SK-N-MC (cell line): ENCODE measurements around the gene WNT6.

Experiments
- EZH2 ChIP-seq: fragments of 200-600 bp; sonication (generic); IDR thresholded peaks from one replicate; pipeline ENCODE4 v1.6.1; 2017; ENCODE audit warnings: antibody characterized with exemption
- FOXP2 ChIP-seq: optimal IDR thresholded peaks from 2 replicates; pipeline ENCODE3; 2011; ENCODE audit warnings: mild to moderate bottlenecking, moderate library complexity; ENCODE audit not compliant: insufficient read depth; ENCODE audit errors: extremely low read length, control extremely low read depth
- POLR2AphosphoS5 ChIP-seq: IDR thresholded peaks from 2 replicates; pipeline ENCODE4 v1.6.1; 2012; ENCODE audit warnings: mild to moderate bottlenecking, low read depth, low read length, borderline replicate concordance

GRCh38 chr2:218920504-218920903, 60.9 kb downstream of the WNT6 start:
- TF ChIP-seq POLR2AphosphoS5 (no peak), EZH2 (no peak), FOXP2 (no peak)
